ENCODE data around the gene EED.
A peak's percentile ranks its signal among the peaks of the same experiment; 100 is the strongest.
"Not testable (repeated sequence)": the region's sequence is repeated elsewhere in the genome, so short reads cannot be mapped to it uniquely, and the experiment has no call there.

Gene EED

GRCh38 chr11:86292912-86293616 lies 48.5 kb downstream of the EED start:
- no peak for DNase-seq

DNA sequence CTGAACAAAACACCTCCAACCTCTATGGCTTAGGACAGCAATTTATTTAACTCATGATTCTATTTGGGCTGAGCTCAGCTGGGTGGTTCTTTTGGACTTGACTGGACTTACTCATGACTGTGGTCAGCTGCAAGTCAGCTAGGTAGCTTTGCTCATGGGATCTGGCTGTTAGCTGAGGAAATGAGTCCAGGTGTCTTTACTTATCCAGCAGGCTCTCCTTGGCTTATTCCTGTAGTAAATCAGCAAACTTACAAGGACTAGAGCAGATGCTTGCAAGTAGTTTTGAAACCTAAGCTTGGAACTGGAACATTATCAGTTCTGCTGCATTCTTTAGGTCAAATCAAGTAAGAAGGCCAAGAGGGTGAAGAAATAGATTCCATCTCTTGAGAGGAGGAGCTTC lies 49.5 kb downstream of the EED start:
- no peak for DNase-seq

GRCh38 chr11:86301742-86302091 lies 57.2 kb downstream of the EED start:
- DNase-seq, result no peak

DNA sequence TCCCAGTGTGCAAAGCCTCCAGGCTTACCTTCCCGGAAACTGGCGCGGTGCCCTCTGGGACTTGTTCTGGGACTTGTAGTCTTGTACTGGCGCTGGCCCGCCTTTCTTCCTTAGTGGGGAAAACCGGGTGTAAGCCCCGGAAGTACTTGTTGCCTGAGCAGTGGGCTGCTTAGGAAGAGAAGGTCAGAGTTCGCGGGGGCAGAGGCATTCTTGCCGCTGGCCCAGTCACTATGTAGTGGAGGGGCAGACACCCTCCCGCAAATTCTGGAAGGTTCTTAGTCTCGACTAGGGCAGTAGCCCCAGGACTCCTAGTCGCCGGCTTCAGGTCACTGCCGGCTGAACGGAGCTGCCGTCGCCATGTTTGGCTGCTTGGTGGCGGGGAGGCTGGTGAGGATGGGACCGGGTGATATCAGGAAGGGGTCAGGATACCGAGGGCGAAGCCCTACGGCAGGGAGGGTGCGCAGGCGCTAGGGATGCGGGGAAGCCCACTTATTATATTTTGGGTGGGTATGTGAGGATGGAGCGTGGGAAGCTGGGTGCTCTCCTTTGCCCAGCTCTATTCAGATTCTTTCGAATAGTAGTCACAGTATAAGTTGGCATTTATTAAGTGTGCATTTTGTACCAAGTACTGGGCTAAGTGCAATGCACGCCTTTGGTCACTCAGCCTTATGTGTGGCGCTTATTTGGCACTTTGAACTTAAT lies 57.7 kb downstream of the EED start, which contains the start of gene HIKESHI:
Gene HIKESHI, plus strand, starts transcription at position 149 of the 702 bp plus-strand sequence. Its CDS starts 209 bp downstream, at position 358.
- peak; percentile 88 for DNase-seq

GRCh38 chr11:86303257-86303656 lies 58.7 kb downstream of the EED start:
- no peak for DNase-seq

- DNase-seq, result not testable (repeated sequence)
These were observed 64.2 kb downstream of the EED start for GRCh38 chr11:86308710-86309109.

DNA sequence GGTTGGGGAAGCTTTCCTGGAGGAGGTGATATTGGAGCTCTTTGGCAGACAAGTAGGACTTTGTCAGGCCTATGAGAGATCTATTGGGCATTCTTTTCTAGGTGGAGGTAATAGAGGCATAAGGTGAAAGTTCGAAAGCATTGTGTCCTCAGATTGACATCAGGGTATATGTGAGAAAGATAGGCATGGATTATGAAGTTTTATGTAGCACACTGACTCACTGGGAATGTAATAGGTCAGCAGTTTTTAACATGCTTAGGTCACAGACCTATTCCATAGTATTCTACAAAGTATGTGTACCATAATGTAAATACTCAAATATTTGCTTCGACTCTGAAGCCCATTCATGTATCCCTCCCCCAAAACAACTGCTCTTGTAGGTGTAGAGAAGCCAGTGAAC lies 69.2 kb downstream of the EED start:
- DNase-seq, result no peak

GRCh38 chr11:86314636-86315035 lies 70.1 kb downstream of the EED start:
- no peak for DNase-seq
